HG02840 (cell line): Measurements from ENCODE around the gene PARP15.
"Not testable (repeated sequence)": the region's sequence is repeated elsewhere in the genome, so short reads cannot be mapped to it uniquely, and the experiment has no call there.

Source experiments
- ATAC-seq: cut with Tn5 transposase; IDR thresholded peaks from one replicate; pipeline ENCODE4 v1.9.1; 2021; ENCODE audit warnings: mild to moderate bottlenecking, moderate library complexity, moderate number of reproducible peaks; ENCODE audit not compliant: unreplicated experiment, low FRiP score

PARP15 gene

GRCh38 chr3:122612696-122613095, 35.2 kb downstream of the PARP15 start:
- no peak for ATAC-seq

GRCh38 chr3:122615303-122615702, 37.9 kb downstream of the PARP15 start:
- ATAC-seq, result no peak

- no peak for ATAC-seq
These were observed 41.2 kb downstream of the PARP15 start for GRCh38 chr3:122618614-122619013.

- no peak for ATAC-seq
These were observed 41.6 kb downstream of the PARP15 start for GRCh38 chr3:122619040-122619439.

DNA sequence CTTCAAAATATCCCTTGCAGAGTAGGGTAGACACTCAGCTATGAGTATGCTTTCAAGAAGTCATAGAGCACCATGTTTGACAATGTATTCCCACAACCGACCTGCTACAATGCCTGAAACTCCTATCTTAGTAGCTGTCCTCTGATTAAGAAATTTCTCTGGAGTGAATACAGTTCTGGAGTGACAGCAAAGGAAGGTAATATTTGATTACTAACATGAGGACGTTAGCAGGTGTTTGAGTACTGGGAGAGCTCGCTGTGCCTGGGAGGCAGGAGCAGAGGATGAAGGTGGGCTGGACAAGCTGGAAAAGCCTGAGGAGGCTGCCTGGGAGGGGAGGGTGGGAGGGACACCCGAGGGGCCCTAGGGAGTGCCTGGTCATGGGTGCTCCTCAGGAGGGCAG, 42.9 kb downstream of the PARP15 start:
- ATAC-seq, result no peak

DNA sequence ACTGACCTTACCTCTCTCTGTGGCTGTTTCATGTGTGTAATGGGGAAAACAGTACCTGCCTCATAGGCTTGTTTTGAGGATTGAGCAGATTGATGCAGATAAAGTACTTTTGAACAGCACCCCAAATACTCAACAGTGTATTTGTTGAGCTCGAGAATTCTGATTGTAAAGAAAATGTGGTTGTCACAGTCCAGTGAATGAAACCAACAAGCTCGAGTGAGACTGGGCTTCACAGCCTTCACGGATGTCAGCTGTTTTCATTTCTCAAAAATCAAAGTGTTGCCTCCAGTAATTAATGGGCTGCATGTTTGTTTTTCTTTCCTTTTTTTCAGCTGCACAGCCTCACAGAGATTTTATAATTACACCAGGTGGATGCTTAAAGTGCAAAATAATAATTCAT, 43.7 kb downstream of the PARP15 start:
- ATAC-seq, result no peak

DNA sequence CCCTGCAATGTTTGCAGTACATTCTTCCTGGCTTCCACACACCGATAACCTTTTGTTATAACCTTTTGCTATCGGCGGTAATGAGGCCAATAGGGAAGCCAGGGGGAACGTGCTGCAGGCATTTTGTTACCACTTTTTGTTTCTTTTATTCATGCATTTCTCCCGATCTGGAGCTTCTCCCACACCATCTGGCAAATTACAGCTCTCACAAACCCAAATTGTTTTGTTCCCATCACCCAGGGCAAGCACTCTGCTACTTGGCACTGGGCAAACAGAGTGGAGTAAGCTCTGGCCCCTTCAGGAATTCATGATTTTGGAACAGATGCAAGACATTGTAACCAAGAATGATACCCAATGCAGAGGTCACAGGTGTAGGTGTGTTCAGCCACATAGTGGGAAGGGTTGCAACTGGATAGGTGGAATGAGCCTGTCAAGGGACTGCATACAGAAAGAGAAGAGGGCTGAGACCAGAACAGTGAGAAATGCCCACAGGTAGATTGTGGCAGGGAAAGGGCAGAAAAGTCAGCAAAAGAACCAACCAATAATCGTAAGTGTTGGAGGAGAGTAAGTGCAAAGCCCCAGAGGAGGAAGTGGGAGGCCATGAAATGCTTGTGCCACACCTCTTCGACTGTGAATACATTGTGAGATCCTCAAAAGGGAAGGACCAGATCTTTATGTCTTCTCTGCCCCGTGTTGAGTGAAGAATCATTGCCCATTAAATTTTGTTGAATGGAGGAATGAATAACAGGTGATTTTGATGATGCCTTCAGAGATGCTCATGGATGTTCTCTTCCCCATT, 45.8 kb downstream of the PARP15 start:
- ATAC-seq, result no peak

DNA sequence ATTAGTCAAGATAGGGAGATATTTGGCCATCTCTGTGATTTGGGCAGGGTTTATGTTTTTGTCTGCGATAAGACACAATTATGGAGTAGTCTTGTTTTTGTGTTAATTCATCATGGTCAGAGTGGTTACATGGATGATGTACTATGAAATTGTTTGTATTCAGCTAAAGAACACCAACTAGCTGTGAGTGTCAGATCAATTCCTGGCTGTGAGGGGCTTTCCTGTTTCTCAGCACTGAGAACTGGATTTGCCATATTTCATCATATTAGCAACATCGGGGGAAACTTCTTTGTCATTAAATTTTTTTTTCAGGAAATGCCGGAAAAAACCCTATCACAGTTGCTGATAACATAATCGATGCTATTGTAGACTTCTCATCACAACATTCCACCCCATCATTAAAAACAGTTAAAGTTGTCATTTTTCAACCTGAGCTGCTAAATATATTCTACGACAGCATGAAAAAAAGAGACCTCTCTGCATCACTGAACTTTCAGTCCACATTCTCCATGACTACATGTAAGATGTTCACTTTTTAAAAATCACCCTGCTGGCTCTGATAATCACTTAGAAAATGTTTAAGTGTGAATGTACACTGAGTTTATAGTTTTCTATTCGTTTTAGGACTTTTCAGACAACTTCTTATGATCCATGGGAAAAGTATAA, 49.2 kb downstream of the PARP15 start:
- no peak for ATAC-seq

- ATAC-seq, result no peak
These were observed 49.9 kb downstream of the PARP15 start for GRCh38 chr3:122627301-122627700.

GRCh38 chr3:122628567-122628966, 51.1 kb downstream of the PARP15 start:
- ATAC-seq, result no peak

DNA sequence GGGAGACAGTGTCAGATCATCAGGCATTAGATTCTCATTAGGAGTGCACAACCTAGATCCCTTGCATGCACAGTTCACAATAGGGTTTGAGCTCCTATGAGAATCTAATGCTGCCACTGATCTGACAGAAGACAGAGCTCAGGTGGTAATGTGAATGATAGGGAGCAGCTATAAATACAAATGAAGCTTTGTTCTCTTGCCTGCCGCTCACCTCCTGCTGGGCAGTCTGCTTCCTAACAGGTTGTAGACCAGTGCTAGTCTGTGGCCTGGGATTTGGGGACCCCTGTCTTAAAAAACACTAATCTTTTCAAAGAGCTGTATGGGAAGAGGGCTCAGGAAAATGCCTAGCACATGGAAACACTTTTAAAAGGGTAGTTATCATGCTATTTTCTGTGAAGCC, 52.3 kb downstream of the PARP15 start:
- no peak for ATAC-seq

DNA sequence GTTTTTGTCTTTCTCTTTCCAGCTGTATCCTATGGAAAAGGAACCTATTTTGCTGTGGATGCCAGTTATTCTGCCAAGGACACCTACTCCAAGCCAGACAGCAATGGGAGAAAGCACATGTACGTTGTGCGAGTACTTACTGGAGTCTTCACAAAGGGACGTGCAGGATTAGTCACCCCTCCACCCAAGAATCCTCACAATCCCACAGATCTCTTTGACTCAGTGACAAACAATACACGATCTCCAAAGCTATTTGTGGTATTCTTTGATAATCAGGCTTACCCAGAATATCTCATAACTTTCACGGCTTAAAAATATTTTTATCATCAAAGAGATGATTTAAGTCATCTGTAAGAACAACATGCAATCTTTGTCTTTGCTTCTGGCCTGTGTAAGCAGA, 58.3 kb downstream of the PARP15 start:
- no peak for ATAC-seq

DNA sequence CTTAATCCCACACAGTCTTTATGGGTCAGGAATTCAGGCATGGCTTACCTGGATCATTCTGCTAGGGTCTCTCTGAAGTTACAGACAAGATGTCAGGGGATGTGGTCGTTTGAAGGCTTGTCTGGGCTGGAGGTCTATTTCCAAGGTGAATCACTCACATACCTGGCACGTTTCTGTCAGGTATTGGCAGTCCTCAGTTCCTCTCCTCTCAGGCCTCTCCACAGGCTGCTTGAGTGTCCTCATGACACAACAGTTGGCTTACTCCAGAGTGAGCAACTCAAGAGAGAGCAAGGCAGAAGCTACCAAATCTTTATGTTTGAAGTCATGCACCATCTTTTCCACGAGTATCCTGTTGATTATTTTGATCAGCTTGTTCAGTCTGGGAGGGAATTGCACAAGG, 59.2 kb downstream of the PARP15 start:
- no peak for ATAC-seq

GRCh38 chr3:122640437-122640999, 63.1 kb downstream of the PARP15 start:
- no peak for ATAC-seq

DNA sequence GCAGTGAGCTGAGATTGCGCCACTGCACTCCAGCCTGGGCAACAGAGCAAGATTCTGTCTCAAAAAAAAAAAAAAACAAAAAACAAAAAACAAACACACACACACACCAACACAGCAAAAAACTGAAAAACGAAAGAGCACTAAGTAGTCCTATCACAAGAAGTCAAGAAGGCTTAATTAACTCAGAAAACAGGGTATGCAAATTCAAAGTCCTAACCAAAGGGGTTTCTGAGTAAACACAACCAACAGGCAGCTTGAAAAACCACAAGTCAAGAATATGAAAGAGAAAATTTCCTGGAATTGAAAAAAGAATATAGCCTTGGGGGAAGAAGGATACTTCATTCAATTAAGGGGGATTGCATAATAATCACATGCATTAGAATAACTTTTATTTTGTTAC, 65.5 kb downstream of the PARP15 start:
- ATAC-seq, result peak; percentile 87

GRCh38 chr3:122646146-122646988, 68.9 kb downstream of the PARP15 start:
- ATAC-seq, result no peak

- not testable (repeated sequence) for ATAC-seq
These were observed 73.9 kb downstream of the PARP15 start for GRCh38 chr3:122651233-122651907.

GRCh38 chr3:122651962-122652361, 74.5 kb downstream of the PARP15 start:
- not testable (repeated sequence) for ATAC-seq

DNA sequence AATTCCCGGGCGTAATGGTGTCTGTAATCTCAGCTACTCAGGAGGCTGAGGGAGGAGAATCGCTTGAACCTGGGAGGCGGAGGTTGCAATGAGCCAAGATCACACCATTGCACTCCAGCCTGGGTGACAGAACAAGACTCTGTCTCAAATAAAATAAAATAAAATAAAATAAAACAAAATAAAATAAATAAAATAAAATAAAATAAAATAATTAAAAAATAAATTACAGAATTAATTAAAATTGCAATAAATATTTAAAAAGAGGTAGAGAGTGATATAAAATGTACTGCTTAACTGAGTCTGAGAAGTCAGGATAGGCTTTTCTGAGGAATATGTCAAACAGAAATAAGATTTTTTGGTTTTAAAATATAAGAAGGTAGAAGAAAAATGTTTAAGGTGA, 80.9 kb downstream of the PARP15 start:
- ATAC-seq, result not testable (repeated sequence)

GRCh38 chr3:122660297-122660974, 83.0 kb downstream of the PARP15 start:
- no peak for ATAC-seq
